Muscle layer of colon (tissue), 2 donors: ENCODE measurements around the gene HADH.
A peak's percentile ranks its signal among the peaks of the same experiment; 100 is the strongest.
"Not testable (repeated sequence)": the region's sequence is repeated elsewhere in the genome, so short reads cannot be mapped to it uniquely, and the experiment has no call there.

Experiments
- H3K27ac ChIP-seq: one replicate; pipeline ENCODE4 v1.7.0; 2013; ENCODE audit warnings: low read depth, mild to moderate bottlenecking, low read length, moderate library complexity
- H3K27me3 ChIP-seq, 2 donors: one replicate each; pipeline ENCODE4 v1.7.0; 2013; ENCODE audit warnings: low read length in 2 of 2, mild to moderate bottlenecking in 2 of 2; ENCODE audit not compliant: insufficient read depth in 2 of 2, control insufficient read depth in 1 of 2
- H3K36me3 ChIP-seq: one replicate; pipeline ENCODE4 v1.7.0; 2013; ENCODE audit warnings: mild to moderate bottlenecking, low read length; ENCODE audit not compliant: insufficient read depth
- H3K4me1 ChIP-seq: one replicate; pipeline ENCODE4 v1.7.0; 2013; ENCODE audit warnings: mild to moderate bottlenecking, low read length; ENCODE audit not compliant: insufficient read depth
- H3K4me3 ChIP-seq, 2 donors: one replicate each; pipeline ENCODE4 v1.7.0; 2013; ENCODE audit warnings: low read length in 2 of 2, low read depth in 1 of 2, mild to moderate bottlenecking in 1 of 2, moderate library complexity in 1 of 2
- H3K9ac ChIP-seq: one replicate; pipeline ENCODE4 v1.7.0; 2013; ENCODE audit warnings: low read length
- H3K9me3 ChIP-seq: one replicate; pipeline ENCODE4 v1.7.0; 2013; ENCODE audit warnings: mild to moderate bottlenecking, low read length
- donor health status: abdominal sarcoma.
- donor health status: Adenocarcinoma of cecum.

The HADH gene

GRCh38 chr4:107989537-107990386 lies at the start of gene HADH:
Gene HADH (plus strand): TSS chr4:107989889. CDS start chr4:107989933, 44 bp downstream.
- peaks cover 42% of the 10 kb centered on the region for H3K4me1 ChIP-seq
- no peaks in the 10 kb centered on the region for H3K9me3 ChIP-seq
- peak within 1 kb of the TSS; percentile 77 to 92 for H3K4me3 ChIP-seq

GRCh38 chr4:107945809-107946208 lies 43.9 kb upstream of the HADH start:
- Histone ChIP-seq H3K27me3 (no peaks in the 10 kb centered on the region), H3K36me3 (peaks cover 38% of the 10 kb centered on the region), H3K4me3 (no peak overlapping the region), H3K27ac (no peak overlapping the region), H3K9ac (no peak overlapping the region), H3K9me3 (no peaks in the 10 kb centered on the region), H3K4me1 (no peaks in the 10 kb centered on the region)

More at GRCh38 chr4:107989537-107990386, at the start of gene HADH:
- Histone ChIP-seq H3K27me3 (no peaks in the 10 kb centered on the region), H3K36me3 (no peaks in the 10 kb centered on the region), H3K9ac (peak within 1 kb of the TSS; percentile 67), H3K27ac (peak within 1 kb of the TSS; percentile 92)

DNA sequence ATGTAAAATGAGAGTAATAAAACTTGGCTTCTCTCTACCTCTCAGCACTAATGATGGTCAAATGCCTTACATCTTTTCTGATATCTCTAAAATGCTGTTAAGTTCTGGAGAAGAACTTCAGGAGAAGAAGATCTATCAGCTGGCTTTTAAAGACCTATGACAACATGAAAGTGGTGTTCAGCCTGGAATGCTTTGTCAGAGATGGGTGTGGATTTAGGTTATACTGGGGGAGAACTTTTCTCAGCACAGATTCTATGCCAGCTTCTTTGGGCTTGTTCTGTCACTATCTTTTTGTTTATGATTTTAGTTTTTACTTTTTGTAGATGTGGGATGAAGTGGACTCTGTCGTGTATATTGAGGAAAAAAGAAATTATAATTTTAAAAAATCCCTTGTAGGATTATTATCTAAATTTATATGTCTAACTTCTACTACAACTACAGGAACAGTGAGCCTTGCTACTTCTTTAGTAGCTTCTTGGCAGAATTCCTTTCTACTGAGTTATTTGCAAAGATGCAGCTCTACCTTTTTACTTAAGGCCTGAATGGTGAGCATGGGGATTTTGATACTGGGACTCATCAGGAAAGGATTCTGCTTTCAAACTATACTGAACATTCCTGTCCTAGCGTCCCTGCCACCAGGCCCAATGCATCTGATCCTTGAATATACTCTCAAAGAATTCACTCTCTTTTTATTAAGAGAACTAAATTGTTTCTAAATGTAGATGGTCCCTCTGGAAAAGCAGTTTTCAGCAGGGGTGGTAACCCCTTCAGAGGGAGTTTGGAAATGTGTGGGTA lies 38.7 kb upstream of the HADH start:
- Histone ChIP-seq H3K27me3 (no peaks in the 10 kb centered on the region), H3K9ac (no peak overlapping the region), H3K27ac (no peak overlapping the region), H3K4me3 (no peak overlapping the region), H3K4me1 (no peaks in the 10 kb centered on the region), H3K36me3 (peaks cover 40% of the 10 kb centered on the region), H3K9me3 (no peaks in the 10 kb centered on the region)

DNA sequence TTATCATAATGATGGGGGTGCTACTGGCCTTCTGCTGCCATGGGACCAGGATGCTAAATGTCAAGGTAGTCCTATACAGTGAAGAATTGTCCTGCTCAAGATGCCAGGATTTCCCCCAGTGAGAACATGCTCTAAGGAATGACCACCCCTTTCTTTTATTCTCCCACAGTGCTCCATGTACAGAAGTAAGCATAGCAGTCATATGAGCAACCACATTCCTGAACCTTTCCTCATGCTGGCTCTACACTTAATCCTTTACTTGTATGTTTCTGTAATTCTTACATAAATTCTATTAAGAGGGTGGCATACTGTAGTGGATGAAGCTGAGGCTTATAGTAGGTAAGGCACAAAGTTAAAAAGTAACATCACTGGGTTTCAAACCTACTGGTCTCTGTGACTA lies 38.1 kb upstream of the HADH start:
- Histone ChIP-seq H3K36me3 (peaks cover 35% of the 10 kb centered on the region), H3K27me3 (no peaks in the 10 kb centered on the region), H3K9ac (no peak overlapping the region), H3K4me1 (no peaks in the 10 kb centered on the region), H3K9me3 (no peaks in the 10 kb centered on the region), H3K4me3 (no peak overlapping the region), H3K27ac (no peak overlapping the region)

DNA sequence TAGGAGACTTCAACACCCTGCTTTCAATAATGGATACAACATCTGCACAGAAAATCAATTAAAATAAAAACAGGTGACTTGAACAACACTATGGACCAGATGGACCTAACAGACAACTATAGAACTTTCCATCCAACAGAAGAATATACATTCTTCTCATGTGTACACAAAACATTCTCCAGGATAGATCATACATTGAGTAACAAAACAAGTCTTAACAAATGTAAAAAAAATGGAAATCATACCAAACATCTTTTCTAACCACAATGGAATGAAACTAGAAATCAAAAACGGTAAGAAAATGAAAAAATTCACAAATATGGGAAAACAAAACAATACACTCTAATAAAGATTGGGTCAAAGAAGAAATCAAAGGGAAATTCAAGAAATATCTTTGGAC lies 33.7 kb upstream of the HADH start:
- Histone ChIP-seq H3K9ac (no peak overlapping the region), H3K27ac (no peak overlapping the region), H3K4me3 (no peak overlapping the region), H3K4me1 (no peaks in the 10 kb centered on the region), H3K27me3 (no peaks in the 10 kb centered on the region), H3K36me3 (peaks cover 9% of the 10 kb centered on the region), H3K9me3 (no peaks in the 10 kb centered on the region)

DNA sequence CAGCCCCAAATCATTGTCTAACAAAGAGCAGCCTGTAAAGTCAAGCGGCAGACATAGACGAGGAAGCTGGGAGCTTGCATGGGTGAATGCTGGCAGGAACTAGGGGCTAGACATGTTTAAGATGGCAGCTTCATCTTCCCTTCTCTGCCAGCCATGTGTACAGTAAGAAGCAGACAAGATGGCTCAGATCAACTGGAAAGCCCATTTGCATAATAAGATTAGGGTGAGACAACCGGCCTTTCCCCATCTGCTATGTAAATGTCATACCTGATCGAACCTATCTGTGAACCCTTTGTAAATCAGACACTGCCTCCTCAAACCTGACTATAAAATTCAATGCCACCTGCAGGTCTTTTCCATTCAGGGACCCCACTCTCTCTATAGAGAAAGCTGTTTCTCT lies 22.8 kb upstream of the HADH start:
- H3K4me1 ChIP-seq, result no peaks in the 10 kb centered on the region
- no peak overlapping the region for H3K9ac ChIP-seq
- H3K27ac ChIP-seq, result no peak overlapping the region
- no peaks in the 10 kb centered on the region for H3K9me3 ChIP-seq
- no peaks in the 10 kb centered on the region for H3K27me3 ChIP-seq
- no peak overlapping the region for H3K4me3 ChIP-seq
- no peaks in the 10 kb centered on the region for H3K36me3 ChIP-seq

- not testable (repeated sequence) for H3K27ac ChIP-seq, H3K9ac ChIP-seq, H3K9me3 ChIP-seq, H3K4me3 ChIP-seq, H3K4me1 ChIP-seq, H3K36me3 ChIP-seq, H3K27me3 ChIP-seq
Observed at GRCh38 chr4:107967519-107967918, 22.2 kb upstream of the HADH start.

GRCh38 chr4:107967921-107968320 lies 21.8 kb upstream of the HADH start:
- not testable (repeated sequence) for H3K4me3 ChIP-seq, H3K4me1 ChIP-seq, H3K27ac ChIP-seq, H3K9me3 ChIP-seq, H3K9ac ChIP-seq, H3K36me3 ChIP-seq, H3K27me3 ChIP-seq

- Histone ChIP-seq H3K27ac (no peak overlapping the region), H3K4me1 (no peaks in the 10 kb centered on the region), H3K9ac (no peak overlapping the region), H3K9me3 (no peaks in the 10 kb centered on the region), H3K36me3 (no peaks in the 10 kb centered on the region), H3K27me3 (no peaks in the 10 kb centered on the region), H3K4me3 (no peak overlapping the region)
Observed at GRCh38 chr4:107970063-107970798, 19.5 kb upstream of the HADH start.

GRCh38 chr4:107972605-107973004 lies 17.1 kb upstream of the HADH start:
- H3K9me3 ChIP-seq, result no peaks in the 10 kb centered on the region
- no peak overlapping the region for H3K27ac ChIP-seq

GRCh38 chr4:107974523-107974922 lies 15.2 kb upstream of the HADH start:
- Histone ChIP-seq H3K9ac (no peak overlapping the region), H3K27me3 (no peaks in the 10 kb centered on the region), H3K4me1 (no peaks in the 10 kb centered on the region), H3K4me3 (no peak overlapping the region), H3K27ac (no peak overlapping the region), H3K9me3 (no peaks in the 10 kb centered on the region), H3K36me3 (no peaks in the 10 kb centered on the region)

More at GRCh38 chr4:107972605-107973004, 17.1 kb upstream of the HADH start:
- no peak overlapping the region for H3K9ac ChIP-seq
- no peaks in the 10 kb centered on the region for H3K36me3 ChIP-seq
- no peaks in the 10 kb centered on the region for H3K27me3 ChIP-seq
- H3K4me1 ChIP-seq, result no peaks in the 10 kb centered on the region
- H3K4me3 ChIP-seq, result no peak overlapping the region
